Thymus (tissue), 11 donors: Measurements from ENCODE around the gene ABLIM2. TPM values are rescaled to one million over a fixed set of nuclear protein-coding genes. Genes with fewer than 3 reads are reported as not detected.

ENCODE experiments used
- DNase-seq, 9 donors: peaks; one replicate each; pipeline ENCODE4 v3.0.0-alpha.2; 2013; ENCODE audit warnings: low spot score in 9 of 9, low read depth in 6 of 9, missing footprints in 1 of 9
- H3K27ac ChIP-seq, 2 donors: one replicate each; pipeline ENCODE4 v1.5.1; 2013; ENCODE audit warnings: control low read depth in 1 of 2, low read depth in 1 of 2, low read length in 1 of 2, mild to moderate bottlenecking in 1 of 2, moderate library complexity in 1 of 2
- H3K27me3 ChIP-seq, 2 donors: one replicate each; pipeline ENCODE4 v1.5.1; 2013; ENCODE audit warnings: low read length in 1 of 2; ENCODE audit not compliant: control insufficient read depth in 2 of 2, insufficient read depth in 1 of 2
- H3K36me3 ChIP-seq, 2 donors: one replicate each; pipeline ENCODE4 v1.5.1; 2013; ENCODE audit warnings: low read length in 1 of 2, mild to moderate bottlenecking in 1 of 2, moderate library complexity in 1 of 2; ENCODE audit not compliant: control insufficient read depth in 2 of 2, insufficient read depth in 2 of 2
- H3K4me1 ChIP-seq, 2 donors: one replicate each; pipeline ENCODE4 v1.5.1; 2013; ENCODE audit warnings: low read length in 2 of 2; ENCODE audit not compliant: control insufficient read depth in 2 of 2, insufficient read depth in 2 of 2
- H3K4me3 ChIP-seq, 2 donors: one replicate each; pipeline ENCODE4 v1.5.1; 2013; ENCODE audit warnings: low read length in 2 of 2, control low read depth in 1 of 2, mild to moderate bottlenecking in 1 of 2
- H3K9me3 ChIP-seq, 2 donors: one replicate each; pipeline ENCODE4 v1.5.1; 2013; ENCODE audit warnings: low read length in 1 of 2, mild to moderate bottlenecking in 1 of 2; ENCODE audit not compliant: control insufficient read depth in 2 of 2, insufficient read depth in 1 of 2
- WGBS: extraction: QIAGEN DNeasy Blood & Tissue Kit; methylation state at CpG from one replicate; pipeline ENCODE4 v1.1.7; 2013; 5-methylcytosine and 5-hydroxymethylcytosine counted together
- polyA plus RNA-seq: library from polyadenylated mRNA; stranded (reverse); fragments of 200-250 nt; gene quantifications from one replicate; pipeline ENCODE4 v1.2.3, GENCODE V29; 2013
- total RNA-seq: library from RNA; stranded (reverse); fragments of 120-200 nt; gene quantifications from one replicate; pipeline ENCODE4 v1.2.4, GENCODE V29; 2013
- donor health status: healthy.

The ABLIM2 gene
- total and polyA plus RNA-seq, 2 donors: 1.0 to 7.4 TPM

DNA sequence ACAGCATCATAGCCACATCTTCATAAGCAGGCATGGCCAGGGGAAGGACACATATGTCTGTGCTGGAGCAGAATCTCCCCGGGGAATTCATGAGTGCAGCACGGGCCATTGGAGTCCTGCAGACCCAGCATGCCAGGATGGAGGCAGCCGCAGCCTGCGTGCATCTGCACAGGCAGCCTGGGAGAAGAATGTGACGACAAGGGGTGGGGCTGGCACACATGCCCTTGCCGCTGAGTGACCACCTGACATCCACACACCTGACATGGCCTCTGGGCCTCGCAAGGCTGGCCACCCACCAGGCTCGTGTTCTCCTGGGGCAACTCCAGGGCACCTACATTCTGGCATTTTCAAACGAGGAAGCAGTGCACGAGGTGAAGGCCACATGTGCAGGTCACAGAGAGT is 152.8 kb downstream of the ABLIM2 start:
- H3K27ac ChIP-seq: no peak overlapping the region
- no peaks in the 10 kb centered on the region for H3K27me3 ChIP-seq
- H3K9me3 ChIP-seq: no peaks in the 10 kb centered on the region
- H3K36me3 ChIP-seq: no peaks in the 10 kb centered on the region
- no peaks in the 10 kb centered on the region for H3K4me1 ChIP-seq
- H3K4me3 ChIP-seq: no peak overlapping the region
- DNase-seq: no peak
- WGBS: 79% methylated on average over 10 of the region's 10 CpGs

DNA sequence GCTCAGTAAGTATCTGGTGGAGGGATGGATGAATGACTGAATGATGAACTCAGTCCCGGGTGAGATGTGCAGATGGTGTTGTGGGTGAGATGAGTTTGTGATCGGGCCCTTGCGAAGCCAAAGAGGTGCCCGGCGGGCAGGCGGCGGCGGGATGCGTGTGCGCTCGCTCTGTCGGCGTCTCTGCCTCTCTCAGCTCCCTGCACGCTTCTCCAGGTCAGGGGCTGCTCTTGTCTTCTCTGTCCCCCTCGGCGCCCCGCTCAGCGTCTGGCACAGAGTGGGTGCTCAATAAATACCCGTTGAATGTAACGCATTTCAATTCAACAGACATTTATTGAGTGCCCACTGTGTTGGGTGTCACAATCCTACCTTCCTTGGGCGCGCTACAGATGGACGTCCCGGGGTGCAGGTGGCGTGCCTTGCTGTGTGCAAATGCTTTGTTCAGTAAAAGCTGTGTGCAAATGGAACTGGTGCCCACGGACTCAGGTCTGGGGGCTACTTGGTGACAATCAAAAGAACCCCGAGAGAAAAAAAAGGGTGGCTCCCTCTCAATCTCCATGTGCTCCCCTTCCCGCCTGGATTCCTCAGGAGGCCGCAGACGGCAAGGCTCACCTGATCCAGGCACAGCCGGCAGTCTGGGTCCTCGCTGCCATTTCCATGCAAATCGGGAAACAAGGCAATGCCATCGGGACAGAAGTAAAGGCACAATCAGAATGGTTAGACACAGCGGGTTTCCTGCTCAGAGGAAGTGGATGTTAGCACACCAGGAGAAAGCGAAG is 153.4 kb downstream of the ABLIM2 start:
- Histone ChIP-seq H3K4me1 (no peaks in the 10 kb centered on the region), H3K36me3 (no peaks in the 10 kb centered on the region), H3K9me3 (no peaks in the 10 kb centered on the region), H3K4me3 (no peak overlapping the region), H3K27ac (no peak overlapping the region), H3K27me3 (no peaks in the 10 kb centered on the region)
- WGBS: 90% methylated on average over 36 of the region's 36 CpGs
- DNase-seq: no peak

DNA sequence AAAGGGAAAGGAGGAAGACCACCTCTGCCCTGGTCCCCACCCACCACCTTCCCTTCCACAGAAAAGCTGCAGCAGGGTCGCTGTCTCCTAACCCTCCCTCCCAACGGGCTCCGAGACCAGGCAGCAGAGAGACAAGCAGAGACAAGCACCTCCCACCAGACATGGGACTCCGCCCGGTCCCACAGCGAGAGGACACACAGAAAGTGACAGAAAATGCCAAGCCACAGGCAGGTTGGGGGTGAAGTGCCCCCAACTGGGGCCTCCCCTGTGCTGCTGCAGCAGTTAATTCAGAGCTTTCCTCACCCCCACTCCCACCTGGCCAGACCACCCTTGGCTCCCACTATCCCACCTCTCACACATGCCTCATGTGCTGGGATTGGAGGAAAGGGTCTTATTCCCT is 154.5 kb downstream of the ABLIM2 start:
- Histone ChIP-seq H3K27ac (no peak overlapping the region), H3K36me3 (no peaks in the 10 kb centered on the region), H3K4me3 (no peak overlapping the region), H3K9me3 (no peaks in the 10 kb centered on the region), H3K4me1 (no peaks in the 10 kb centered on the region), H3K27me3 (no peaks in the 10 kb centered on the region)
- WGBS: 58% methylated on average over 6 of the region's 6 CpGs
- no peak for DNase-seq

DNA sequence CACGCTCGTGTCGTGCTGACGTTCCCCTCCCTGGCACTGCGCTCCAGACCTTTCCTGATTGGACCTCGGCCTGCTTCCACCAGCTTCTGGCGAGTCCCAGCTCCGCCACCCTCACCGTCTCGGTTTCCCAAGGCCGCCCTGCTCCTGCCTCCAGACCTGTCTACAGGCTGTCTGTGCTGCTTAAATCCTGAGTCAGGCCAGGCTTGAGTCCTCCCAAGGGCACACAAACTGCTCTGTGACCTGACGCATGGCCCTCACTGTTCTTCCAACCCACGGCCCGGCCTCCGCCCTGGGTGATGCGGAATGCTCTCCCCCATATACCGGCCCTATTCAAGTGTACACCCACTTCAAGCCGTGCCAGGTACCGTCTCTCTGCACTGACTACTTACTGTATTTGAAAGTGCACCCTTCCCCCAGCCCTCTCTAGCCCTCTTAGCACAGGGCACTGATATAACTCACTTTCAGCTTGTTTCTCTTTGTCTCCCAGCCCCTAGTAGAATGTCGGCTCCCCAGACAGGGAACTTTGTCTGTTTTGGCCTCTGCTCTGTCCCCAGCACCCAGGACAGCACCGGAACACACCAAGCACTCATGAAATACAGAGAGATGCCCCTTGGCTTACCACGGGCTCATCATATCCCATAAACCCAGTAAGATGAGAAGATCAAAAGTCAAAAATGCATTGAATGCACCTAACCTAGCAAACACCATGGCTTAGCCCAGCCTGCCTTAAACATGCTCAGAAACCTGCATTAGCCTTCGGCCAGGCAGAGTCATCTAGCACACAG is 155.9 kb downstream of the ABLIM2 start:
- no peak overlapping the region for H3K27ac ChIP-seq
- no peak for DNase-seq
- H3K36me3 ChIP-seq: no peaks in the 10 kb centered on the region
- H3K4me1 ChIP-seq: no peaks in the 10 kb centered on the region
- 90% methylated on average over 23 of the region's 23 CpGs for WGBS
- H3K27me3 ChIP-seq: no peaks in the 10 kb centered on the region
- no peaks in the 10 kb centered on the region for H3K9me3 ChIP-seq
- no peak overlapping the region for H3K4me3 ChIP-seq

DNA sequence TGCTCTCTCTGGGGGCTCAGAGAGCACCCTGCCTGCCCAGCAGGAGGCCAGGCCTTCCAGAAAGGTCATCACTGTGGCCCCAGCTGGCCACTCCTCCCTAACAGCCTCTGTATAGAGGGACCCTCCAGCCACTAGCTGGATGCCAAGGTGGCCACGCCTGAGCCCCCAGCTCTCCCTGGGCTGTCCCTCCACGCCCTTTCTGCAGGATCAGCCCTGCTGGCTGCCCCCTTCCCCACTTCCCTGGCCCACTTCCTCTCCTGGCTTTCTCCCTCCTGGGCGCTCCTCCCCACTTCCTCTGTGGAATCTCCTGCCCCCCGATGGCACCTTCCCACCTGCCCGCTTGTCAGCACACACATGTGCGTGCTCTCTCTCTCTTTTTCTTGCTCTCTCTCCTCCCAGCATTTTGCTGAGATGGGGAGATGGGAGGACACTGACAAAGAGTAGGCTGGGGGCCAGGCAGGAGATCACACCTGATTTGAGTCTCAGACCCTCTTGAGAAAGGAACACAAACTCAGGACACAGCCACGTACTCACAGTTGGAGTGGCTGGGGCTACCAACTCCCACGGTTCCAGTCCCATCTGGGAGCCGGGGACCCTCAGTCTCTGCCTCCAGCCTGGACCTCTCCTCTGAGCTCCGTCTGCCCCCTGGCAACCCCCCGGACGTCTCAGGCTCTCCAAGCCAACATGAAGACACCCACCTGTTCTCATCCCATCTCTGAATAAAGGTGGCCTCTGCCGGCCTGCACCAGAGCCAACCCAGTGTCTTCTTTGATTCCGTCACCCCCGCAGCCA is 156.9 kb downstream of the ABLIM2 start:
- Histone ChIP-seq H3K36me3 (no peaks in the 10 kb centered on the region), H3K9me3 (no peaks in the 10 kb centered on the region), H3K27ac (no peak overlapping the region), H3K4me1 (no peaks in the 10 kb centered on the region), H3K27me3 (no peaks in the 10 kb centered on the region), H3K4me3 (no peak overlapping the region)
- no peak for DNase-seq
- 80% methylated on average over 15 of the region's 15 CpGs for WGBS

DNA sequence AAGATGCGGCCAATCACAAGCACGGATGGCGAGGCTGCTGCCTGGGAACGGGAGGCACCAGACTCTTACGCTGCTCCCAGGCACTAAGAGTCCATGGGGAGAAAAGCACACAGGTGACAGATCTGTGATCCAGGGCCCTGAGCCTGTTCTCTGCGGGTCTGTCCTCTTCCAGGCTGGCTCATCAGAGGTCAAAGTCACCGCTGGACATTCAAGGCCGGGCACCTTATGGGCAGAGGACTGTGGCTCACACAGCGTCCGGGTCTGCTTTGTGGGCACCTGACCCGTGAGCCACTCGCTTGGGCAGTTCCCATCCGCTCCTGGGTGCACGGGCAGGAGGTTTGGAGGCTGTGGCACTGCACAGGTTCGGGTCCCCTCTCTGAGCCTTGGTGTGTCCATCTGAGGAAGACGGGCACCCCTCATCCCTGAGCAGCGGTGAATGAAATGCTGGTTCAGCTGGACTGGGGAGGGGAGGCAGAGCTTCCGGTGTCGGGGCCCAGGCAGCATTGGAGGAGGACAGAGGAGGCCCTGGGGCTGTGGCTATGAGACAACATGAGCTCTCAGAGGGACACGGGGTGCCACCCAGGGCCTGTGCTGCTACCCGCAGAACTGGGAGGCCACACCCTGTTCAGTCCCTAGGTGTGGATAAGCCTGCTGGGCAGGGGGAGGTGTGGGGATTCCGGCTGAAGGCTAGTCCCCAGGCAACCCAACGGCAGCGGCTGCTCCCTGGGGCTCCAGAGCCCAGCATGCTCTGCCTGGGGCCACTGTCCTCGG is 157.7 kb downstream of the ABLIM2 start:
- H3K27me3 ChIP-seq: no peaks in the 10 kb centered on the region
- H3K4me1 ChIP-seq: no peaks in the 10 kb centered on the region
- DNase-seq: no peak
- no peak overlapping the region for H3K4me3 ChIP-seq
- no peaks in the 10 kb centered on the region for H3K36me3 ChIP-seq
- 84% methylated on average over 25 of the region's 25 CpGs for WGBS
- H3K27ac ChIP-seq: no peak overlapping the region
- H3K9me3 ChIP-seq: no peaks in the 10 kb centered on the region

DNA sequence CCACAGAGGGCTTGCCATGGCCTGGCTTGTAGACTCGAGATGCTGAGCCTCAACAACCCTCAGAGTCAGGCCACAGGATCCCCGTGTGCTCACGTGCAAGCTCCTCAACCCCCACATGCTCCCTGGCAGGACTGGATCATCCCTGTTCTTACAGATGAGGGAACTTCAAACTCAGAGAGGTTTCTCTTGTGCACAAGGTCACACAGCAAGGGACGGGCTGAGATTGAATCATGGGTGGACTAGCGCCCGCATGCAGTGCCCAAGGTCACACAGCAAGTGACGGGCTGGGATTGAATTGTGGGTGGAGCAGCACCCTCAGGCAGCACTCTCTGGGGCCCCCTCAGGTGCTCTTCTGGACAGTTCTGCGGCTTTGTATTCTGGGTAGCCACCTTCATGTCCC is 158.4 kb downstream of the ABLIM2 start:
- no peaks in the 10 kb centered on the region for H3K9me3 ChIP-seq
- no peaks in the 10 kb centered on the region for H3K36me3 ChIP-seq
- H3K4me1 ChIP-seq: no peaks in the 10 kb centered on the region
- DNase-seq: no peak
- no peak overlapping the region for H3K4me3 ChIP-seq
- no peaks in the 10 kb centered on the region for H3K27me3 ChIP-seq
- no peak overlapping the region for H3K27ac ChIP-seq
- WGBS: 90% methylated on average over 8 of the region's 8 CpGs

DNA sequence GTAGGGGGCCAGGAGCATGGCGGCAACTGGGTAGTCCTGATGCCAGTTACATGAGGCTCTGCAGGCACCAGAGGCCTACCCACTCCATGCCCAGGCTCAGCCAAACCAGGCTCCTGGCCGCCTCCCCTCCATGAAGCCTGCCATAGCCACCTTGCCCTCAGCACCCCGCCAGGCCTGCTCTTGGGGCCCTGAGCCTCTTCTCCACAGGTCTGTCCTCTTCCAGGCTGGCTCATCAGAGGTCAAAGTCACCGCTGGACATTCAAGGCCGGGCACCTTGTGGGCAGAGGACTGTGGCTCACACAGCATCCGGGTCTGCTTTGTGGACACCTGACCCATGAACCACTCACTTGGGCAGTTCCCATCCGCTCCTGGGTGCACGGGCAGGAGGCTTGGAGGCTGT is 158.9 kb downstream of the ABLIM2 start:
- 95% methylated on average over 8 of the region's 8 CpGs for WGBS
- no peaks in the 10 kb centered on the region for H3K4me1 ChIP-seq

More for the DNA sequence above, 158.9 kb downstream of the ABLIM2 start:
- no peaks in the 10 kb centered on the region for H3K27me3 ChIP-seq
- H3K36me3 ChIP-seq: no peaks in the 10 kb centered on the region
- H3K4me3 ChIP-seq: no peak overlapping the region
- H3K27ac ChIP-seq: no peak overlapping the region
- no peaks in the 10 kb centered on the region for H3K9me3 ChIP-seq
- DNase-seq: no peak
